IMR-90 (cell line): ENCODE measurements around the gene NSL1. TPM values are rescaled to one million over a fixed set of nuclear protein-coding genes. Genes with fewer than 3 reads are reported as not detected.

Source experiments
- ATAC-seq: fragments of 200-7000 bp; cut with Tn5 transposase; 2 replicates; pipeline ENCODE4 v1.9.1; 2020; ENCODE audit warnings: low read depth, mild to moderate bottlenecking, moderate library complexity
- BruUV-seq: library from RNA; stranded (reverse); fragments of 400-500 nt; replicated peaks from 2 replicates; lab custom pipeline; 2021; lab: Mats Ljungman, UMichigan
- CTCF ChIA-PET: fragments of 300-600 bp; formaldehyde crosslinking; extraction: SDS; loops from one replicate; lab custom pipeline; 2021; ENCODE audit warnings: antibody characterized with exemption; lab: Yijun Ruan, JAX
- POLR2A ChIA-PET: fragments of 300-600 bp; sonication (Branson Sonifier 250); formaldehyde crosslinking; loops from one replicate; lab custom pipeline; 2022; ENCODE audit warnings: antibody characterized with exemption; ENCODE audit not compliant: unreplicated experiment; lab: Charles Lee
- DNase-seq: peaks from one replicate; pipeline ENCODE4 v3.0.0; 2013
- H2AFZ ChIP-seq: replicated peaks from 2 replicates; pipeline ENCODE3; 2013; ENCODE audit warnings: low read length, mild to moderate bottlenecking; ENCODE audit not compliant: poor library complexity
- H2AK5ac ChIP-seq: 2 replicates; pipeline ENCODE4 v1.6.1; 2013; ENCODE audit warnings: low read depth, low read length, inconsistent platforms
- H2AK9ac ChIP-seq: replicated peaks from 2 replicates; pipeline ENCODE3; 2013; ENCODE audit warnings: mild to moderate bottlenecking, low read depth, low read length, moderate library complexity; ENCODE audit not compliant: poor library complexity
- H2BK120ac ChIP-seq: 2 replicates; pipeline ENCODE4 v1.6.1; 2013; ENCODE audit warnings: low read depth, low read length, inconsistent platforms
- H2BK15ac ChIP-seq: 3 replicates; pipeline ENCODE4 v1.6.1; 2013; ENCODE audit warnings: low read depth, low read length, inconsistent platforms
- H2BK20ac ChIP-seq: 2 replicates; pipeline ENCODE4 v1.6.1; 2013; ENCODE audit warnings: low read depth, mild to moderate bottlenecking, inconsistent platforms, low read length, moderate library complexity
- H2BK5ac ChIP-seq: 2 replicates; pipeline ENCODE4 v1.6.1; 2013; ENCODE audit warnings: mild to moderate bottlenecking, low read depth, low read length, inconsistent platforms; ENCODE audit not compliant: poor library complexity, severe bottlenecking
- H3K14ac ChIP-seq: replicated peaks from 2 replicates; pipeline ENCODE4 v1.6.1; 2013; ENCODE audit warnings: low read depth, low read length, inconsistent platforms
- H3K18ac ChIP-seq: 2 replicates; pipeline ENCODE4 v1.6.1; 2013; ENCODE audit warnings: low read depth, low read length, control low read depth
- H3K23ac ChIP-seq: 2 replicates; pipeline ENCODE4 v1.6.1; 2013; ENCODE audit warnings: low read depth, low read length, inconsistent platforms
- H3K27ac ChIP-seq: 2 replicates; pipeline ENCODE4 v1.5.1; 2013; ENCODE audit warnings: mild to moderate bottlenecking, control low read depth, low read length; ENCODE audit not compliant: insufficient read depth
- H3K27me3 ChIP-seq: 2 replicates; pipeline ENCODE4 v1.6.1; 2013; ENCODE audit warnings: low read length; ENCODE audit not compliant: control insufficient read depth, insufficient read depth
- H3K36me3 ChIP-seq: 2 replicates; pipeline ENCODE4 v1.6.1; 2013; ENCODE audit warnings: low read length, mixed read lengths; ENCODE audit not compliant: control insufficient read depth, insufficient read depth
- H3K4ac ChIP-seq: 2 replicates; pipeline ENCODE4 v1.6.1; 2013; ENCODE audit warnings: low read depth, low read length, inconsistent platforms
- H3K4me1 ChIP-seq: 2 replicates; pipeline ENCODE4 v1.6.1; 2013; ENCODE audit warnings: low read length, mixed read lengths; ENCODE audit not compliant: control insufficient read depth, insufficient read depth
- H3K4me2 ChIP-seq: 2 replicates; pipeline ENCODE4 v1.6.1; 2013; ENCODE audit warnings: low read depth, mild to moderate bottlenecking, control low read depth, low read length, moderate library complexity
- H3K4me3 ChIP-seq: 2 replicates; pipeline ENCODE4 v1.5.1; 2013; ENCODE audit warnings: low read depth, mild to moderate bottlenecking, control low read depth, low read length, moderate library complexity; ENCODE audit not compliant: insufficient read depth
- H3K56ac ChIP-seq: 2 replicates; pipeline ENCODE4 v1.6.1; 2013; ENCODE audit warnings: low read length, inconsistent platforms; ENCODE audit not compliant: insufficient read depth; ENCODE audit errors: extremely low read depth
- H3K79me1 ChIP-seq, 2 experiments: 2 replicates each; pipeline ENCODE4 v1.6.1; 2013; ENCODE audit warnings: low read length in 2 of 2, inconsistent platforms in 1 of 2, low read depth in 1 of 2
- H3K9ac ChIP-seq: 2 replicates; pipeline ENCODE4 v1.6.1; 2013; ENCODE audit warnings: low read depth, low read length, control low read depth
- H3K9me1 ChIP-seq: 2 replicates; pipeline ENCODE4 v1.6.1; 2013; ENCODE audit warnings: low read length, inconsistent platforms; ENCODE audit not compliant: insufficient read depth
- H3K9me3 ChIP-seq: 2 replicates; pipeline ENCODE4 v1.6.1; 2013; ENCODE audit warnings: low read length; ENCODE audit not compliant: control insufficient read depth, insufficient read depth
- H4K20me1 ChIP-seq: 2 replicates; pipeline ENCODE4 v1.6.1; 2013; ENCODE audit warnings: low read length, inconsistent platforms; ENCODE audit not compliant: insufficient read depth
- H4K5ac ChIP-seq: 2 replicates; pipeline ENCODE4 v1.6.1; 2013; ENCODE audit warnings: mild to moderate bottlenecking, low read depth, low read length, control low read depth
- H4K8ac ChIP-seq, 2 experiments: 2 replicates each; pipeline ENCODE4 v1.6.1; 2013; ENCODE audit warnings: low read depth in 2 of 2, low read length in 2 of 2, control low read depth in 1 of 2, inconsistent platforms in 1 of 2
- H4K91ac ChIP-seq: 2 replicates; pipeline ENCODE4 v1.6.1; 2013; ENCODE audit warnings: low read depth, low read length, inconsistent platforms; ENCODE audit not compliant: insufficient read depth
- BHLHE40 ChIP-seq: fragments of 150-350 bp; IDR thresholded peaks from 2 replicates; pipeline ENCODE4 v1.6.1; 2016; ENCODE audit warnings: mild to moderate bottlenecking, low read depth, low read length
- CHD1 ChIP-seq: IDR thresholded peaks from 2 replicates; pipeline ENCODE4 v1.6.1; 2012; ENCODE audit warnings: low read depth, low read length, improper control_type of control experiment
- MAZ ChIP-seq: IDR thresholded peaks from 2 replicates; pipeline ENCODE4 v1.6.1; 2012; ENCODE audit warnings: low read depth, mild to moderate bottlenecking, low read length, improper control_type of control experiment, moderate library complexity, borderline replicate concordance
- NFE2L2 ChIP-seq: fragments of 150-350 bp; IDR thresholded peaks from 2 replicates; pipeline ENCODE4 v1.6.1; 2016; ENCODE audit warnings: low read depth, mild to moderate bottlenecking, low read length
- whole genome bisulfite sequencing, 2 experiments: methylation state at CpG; one replicate each; pipeline versions ENCODE4 v1.1.5 to v1.1.7; 2013; ENCODE audit warnings: missing lambda C conversion rate in 2 of 2; ENCODE audit not compliant: insufficient read length in 1 of 2; ENCODE audit errors: extremely low coverage in 2 of 2; 5-methylcytosine and 5-hydroxymethylcytosine counted together
- dilution Hi-C: fragments of 300-500 bp; cut with HindIII; formaldehyde crosslinking; loops from one replicate; pipeline ENCODE4 v1.14.3; 2018; ENCODE audit warnings: low sequenced_read_pairs; ENCODE audit not compliant: unreplicated experiment
- in situ Hi-C: fragments of 300-500 bp; cut with MboI; formaldehyde crosslinking; loops from 3 replicates; pipeline ENCODE4 v1.14.3; 2019; ENCODE audit warnings: low sequenced_read_pairs, inconsistent platforms, mixed read lengths
- intact Hi-C: fragments of 100-400 bp; cut with micrococcal nuclease; formaldehyde crosslinking; loops from 2 replicates; pipeline ENCODE4 v1.10.0; 2022
- polyA plus RNA-seq, 3 experiments: library from polyadenylated mRNA; depleted of rRNA; stranded (reverse); fragments of >200 nt; gene quantifications; 2 replicates each; pipeline ENCODE4 v1.2.3, GENCODE V29; 2012; ENCODE audit warnings: low replicate concordance in 1 of 3
- total RNA-seq: library from RNA; depleted of rRNA; stranded (reverse); fragments of >200 nt; gene quantifications from 2 replicates; pipeline ENCODE4 v1.2.3, GENCODE V29; 2012
- TF ChIP-seq, protein P1 (sequence below): conservative IDR thresholded peaks from 2 replicates; pipeline ENCODE4 v1.5.1; 2012; ENCODE audit warnings: mild to moderate bottlenecking, low read depth, low read length, improper control_type of control experiment

Gene NSL1
- total and polyA plus RNA-seq, 2 of the 4 experiments (the other 2 are of a cell fraction), result 19.1 to 42.5 TPM

DNA sequence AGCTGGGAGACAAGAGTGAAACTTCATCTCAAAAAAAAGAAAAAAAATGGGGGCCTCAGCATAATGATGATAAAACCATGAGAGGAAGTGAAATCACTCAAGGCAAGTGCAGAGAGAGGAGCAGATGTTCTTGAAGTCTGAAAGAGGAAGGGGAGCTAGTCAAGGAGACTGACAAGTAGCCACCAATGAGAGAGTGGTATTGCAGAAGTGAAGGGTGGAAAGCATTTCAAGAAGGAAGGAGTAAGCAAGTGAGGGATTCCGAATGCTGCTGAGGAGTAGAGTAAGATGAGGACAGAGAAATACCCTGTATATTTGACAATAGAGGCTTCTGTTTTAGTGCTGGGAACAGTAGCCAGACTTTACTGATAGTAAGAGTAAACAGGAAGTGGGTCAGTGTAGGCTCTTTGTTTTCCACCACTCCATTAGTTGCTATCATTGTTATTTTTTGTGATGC, 3.0 kb upstream of the NSL1 start:
- Histone ChIP-seq H3K27me3 (no peaks in the 10 kb centered on the region), H3K18ac (no peak overlapping the region), H4K91ac (no peak overlapping the region), H3K56ac (0 out of 2 replicates have a peak overlapping the region, but pooled peaks have one; percentile 4), H3K79me1 (peaks cover 9 to 15% of the 10 kb centered on the region in 2 experiments), H3K4me3 (no peak overlapping the region), H3K4ac (no peak overlapping the region), H2BK20ac (no peak overlapping the region), H2AFZ (no peak overlapping the region), H2BK120ac (no peak overlapping the region), H2AK5ac (0 out of 2 replicates have a peak overlapping the region, but pooled peaks have one; percentile 5), H3K9me1 (no peaks in the 10 kb centered on the region), H3K4me1 (0 out of 2 replicates have a peak, but pooled peaks cover 4% of the 10 kb centered on the region), H3K36me3 (peaks cover 9% of the 10 kb centered on the region; the same call in 1 of the 2 replicates), H3K9me3 (no peaks in the 10 kb centered on the region), H2BK5ac (no peak overlapping the region), H4K20me1 (no peaks in the 10 kb centered on the region), H3K4me2 (no peak overlapping the region), H4K8ac (no peak overlapping the region), H2AK9ac (no peak overlapping the region), H3K23ac (no peak overlapping the region), H2BK15ac (no peak overlapping the region), H4K5ac (no peak overlapping the region), H3K27ac (no peak overlapping the region), H3K14ac (no peak overlapping the region), H3K9ac (no peak overlapping the region)
- WGBS, 2 experiments, result 67% methylated on average over 1 of the region's 1 CpG; no CpG with 5 or more reads in 1 of the 2 experiments
- TF ChIP-seq CHD1 (no peak), BHLHE40 (no peak), MAZ (no peak), NFE2L2 (no peak)
- TF ChIP-seq, protein P1, sequence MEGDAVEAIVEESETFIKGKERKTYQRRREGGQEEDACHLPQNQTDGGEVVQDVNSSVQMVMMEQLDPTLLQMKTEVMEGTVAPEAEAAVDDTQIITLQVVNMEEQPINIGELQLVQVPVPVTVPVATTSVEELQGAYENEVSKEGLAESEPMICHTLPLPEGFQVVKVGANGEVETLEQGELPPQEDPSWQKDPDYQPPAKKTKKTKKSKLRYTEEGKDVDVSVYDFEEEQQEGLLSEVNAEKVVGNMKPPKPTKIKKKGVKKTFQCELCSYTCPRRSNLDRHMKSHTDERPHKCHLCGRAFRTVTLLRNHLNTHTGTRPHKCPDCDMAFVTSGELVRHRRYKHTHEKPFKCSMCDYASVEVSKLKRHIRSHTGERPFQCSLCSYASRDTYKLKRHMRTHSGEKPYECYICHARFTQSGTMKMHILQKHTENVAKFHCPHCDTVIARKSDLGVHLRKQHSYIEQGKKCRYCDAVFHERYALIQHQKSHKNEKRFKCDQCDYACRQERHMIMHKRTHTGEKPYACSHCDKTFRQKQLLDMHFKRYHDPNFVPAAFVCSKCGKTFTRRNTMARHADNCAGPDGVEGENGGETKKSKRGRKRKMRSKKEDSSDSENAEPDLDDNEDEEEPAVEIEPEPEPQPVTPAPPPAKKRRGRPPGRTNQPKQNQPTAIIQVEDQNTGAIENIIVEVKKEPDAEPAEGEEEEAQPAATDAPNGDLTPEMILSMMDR, result no peak
- in situ Hi-C loops (no loop called here), dilution Hi-C loops (no loop called here), intact Hi-C loops (no loop called here)
- POLR2A ChIA-PET, result interaction anchor here (0.6 kb wide), 1 partner anchor 127 kb away, joined by 3 read pairs; no protein-coding TSS in a partner anchor
- CTCF ChIA-PET, result no interaction called here
- no peak for DNase-seq
- no peak for ATAC-seq
- no TSS peak for BruUV-seq
